Muscle layer of duodenum (tissue), 2 donors: ENCODE results near the gene SLC22A4.

Source experiments
- H3K27ac ChIP-seq: one replicate; pipeline ENCODE4 v1.7.0; 2013; ENCODE audit warnings: mild to moderate bottlenecking, low read length
- H3K27me3 ChIP-seq: one replicate; pipeline ENCODE4 v1.7.0; 2013; ENCODE audit warnings: low read depth, mild to moderate bottlenecking, control low read depth, low read length
- H3K36me3 ChIP-seq, 2 donors: one replicate each; pipeline ENCODE4 v1.7.0; 2013; ENCODE audit warnings: low read length in 2 of 2, control low read depth in 1 of 2, mild to moderate bottlenecking in 1 of 2; ENCODE audit not compliant: insufficient read depth in 2 of 2, control insufficient read depth in 1 of 2
- H3K4me1 ChIP-seq, 2 donors: one replicate each; pipeline ENCODE4 v1.7.0; 2013; ENCODE audit warnings: low read length in 2 of 2, mild to moderate bottlenecking in 2 of 2, control low read depth in 1 of 2, moderate library complexity in 1 of 2; ENCODE audit not compliant: insufficient read depth in 2 of 2, control insufficient read depth in 1 of 2
- H3K4me3 ChIP-seq, 2 donors: one replicate each; pipeline ENCODE4 v1.7.0; 2013; ENCODE audit warnings: low read length in 2 of 2, low read depth in 1 of 2, mild to moderate bottlenecking in 1 of 2
- H3K9me3 ChIP-seq, 2 donors: one replicate each; pipeline ENCODE4 v1.7.0; 2013; ENCODE audit warnings: low read length in 2 of 2, control low read depth in 1 of 2, mild to moderate bottlenecking in 1 of 2; ENCODE audit not compliant: control insufficient read depth in 1 of 2
- donor health status: healthy.

Gene SLC22A4

DNA sequence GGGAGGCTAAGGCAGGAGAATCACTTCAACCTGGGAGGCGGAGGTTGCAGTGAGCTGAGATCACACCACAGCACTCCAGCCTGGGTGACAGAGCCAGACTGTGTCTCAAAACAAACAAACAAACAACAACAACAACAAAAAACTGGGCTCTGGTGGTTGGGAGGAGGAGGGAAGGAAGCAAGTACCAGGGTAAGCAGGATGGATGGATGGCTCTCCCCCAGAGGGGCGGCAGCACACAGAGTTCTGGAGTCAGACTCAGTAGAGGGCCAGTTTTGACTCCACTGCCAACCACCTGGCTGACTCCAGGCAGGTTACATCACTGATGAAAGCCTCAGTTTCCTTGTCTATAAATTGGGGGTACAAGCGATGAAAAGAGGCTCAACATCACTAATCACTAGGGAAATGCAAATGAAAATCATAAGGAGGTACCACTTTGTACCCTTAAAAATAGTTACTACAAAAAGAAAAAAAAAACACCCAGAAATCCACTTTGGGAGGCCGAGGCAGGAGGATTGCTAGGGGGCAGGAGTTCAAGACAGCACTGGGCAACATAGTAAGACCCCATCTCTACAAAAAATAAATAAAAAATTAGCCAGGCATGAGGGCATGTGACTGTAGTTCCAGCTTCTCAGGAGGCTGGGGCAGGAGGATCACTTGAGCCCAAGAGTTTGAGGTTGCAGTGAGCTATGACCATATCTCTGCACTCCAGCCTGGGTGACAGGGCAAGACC, 3.2 kb downstream of the SLC22A4 start:
- H3K36me3 ChIP-seq, result peaks cover 0 to 8% of the 10 kb centered on the region in 2 donors
- H3K4me1 ChIP-seq, result peaks cover 5 to 13% of the 10 kb centered on the region in 2 donors
- no peak overlapping the region for H3K27ac ChIP-seq
- H3K9me3 ChIP-seq, result no peaks in the 10 kb centered on the region
- H3K27me3 ChIP-seq, result no peaks in the 10 kb centered on the region
- no peak overlapping the region for H3K4me3 ChIP-seq

DNA sequence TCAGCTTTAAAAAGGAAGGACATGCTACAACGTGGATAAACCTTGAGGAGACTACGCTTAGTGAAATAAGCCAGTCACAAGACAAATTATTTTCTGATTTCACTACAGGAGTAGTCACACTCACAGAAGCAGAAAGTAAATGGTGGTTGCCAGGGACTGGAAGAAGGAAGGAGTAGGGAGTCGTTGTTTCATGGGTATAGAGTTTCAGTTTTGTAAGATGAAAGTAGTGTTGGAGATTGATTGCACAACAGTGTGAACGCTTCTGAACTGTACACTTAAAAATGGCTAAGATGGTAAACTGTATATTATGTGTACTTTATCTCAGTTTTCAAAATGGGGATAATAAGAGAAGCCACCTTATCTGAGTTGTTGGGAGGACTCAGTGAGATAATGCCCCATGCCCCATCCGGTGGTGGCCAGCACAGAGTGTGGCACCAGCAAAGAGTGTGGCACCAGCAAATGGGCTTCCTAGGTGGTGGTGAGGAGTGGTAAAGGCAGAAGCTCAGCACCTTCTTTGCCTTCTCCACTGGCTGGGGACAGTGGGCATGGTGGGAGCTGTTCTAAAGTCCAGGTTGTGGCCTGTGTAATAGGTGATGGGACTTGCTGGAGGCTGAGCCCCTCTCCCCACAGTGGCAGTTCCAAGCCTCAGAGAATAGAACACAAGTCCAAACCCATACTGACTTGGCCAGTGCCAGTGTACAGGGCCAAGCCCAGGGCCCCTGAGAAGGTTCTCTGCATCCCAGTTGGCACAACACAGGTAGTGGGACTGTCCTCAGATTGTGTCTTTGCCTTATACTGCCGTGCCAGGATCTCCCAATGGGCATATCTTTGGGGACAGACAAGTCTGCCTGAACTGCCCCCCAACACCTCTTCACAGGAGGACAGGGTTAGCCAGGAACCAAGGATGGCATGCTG, 4.4 kb downstream of the SLC22A4 start:
- peaks cover 5 to 8% of the 10 kb centered on the region in 2 donors for H3K4me1 ChIP-seq
- H3K9me3 ChIP-seq, result no peaks in the 10 kb centered on the region
- no peak overlapping the region for H3K27ac ChIP-seq
- no peaks in the 10 kb centered on the region for H3K27me3 ChIP-seq
- H3K4me3 ChIP-seq, result no peak overlapping the region
- H3K36me3 ChIP-seq, result peaks cover 0 to 4% of the 10 kb centered on the region in 2 donors

DNA sequence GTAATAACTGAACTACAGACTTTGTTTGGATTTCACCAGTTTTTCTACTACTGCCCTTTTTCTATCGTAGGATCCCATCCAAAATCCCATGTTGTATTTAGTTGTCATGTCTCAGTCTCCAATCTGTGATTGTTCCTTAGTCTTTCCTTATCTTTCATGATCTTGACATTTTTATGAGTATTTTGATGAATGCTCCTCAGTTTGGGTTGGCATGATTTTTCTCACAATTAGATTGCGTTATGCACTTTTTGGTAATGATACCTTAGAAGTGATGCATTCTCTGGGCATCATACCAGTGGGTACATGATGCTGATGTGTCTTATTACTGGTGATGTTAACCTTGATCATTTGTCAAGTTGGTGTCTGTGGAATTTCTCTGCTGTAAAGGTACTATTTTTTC, 5.7 kb downstream of the SLC22A4 start:
- Histone ChIP-seq H3K27me3 (no peaks in the 10 kb centered on the region), H3K36me3 (no peaks in the 10 kb centered on the region), H3K4me1 (peaks cover 3 to 8% of the 10 kb centered on the region in 2 donors), H3K27ac (no peak overlapping the region), H3K9me3 (peaks cover 0 to 2% of the 10 kb centered on the region in 2 donors), H3K4me3 (no peak overlapping the region)

DNA sequence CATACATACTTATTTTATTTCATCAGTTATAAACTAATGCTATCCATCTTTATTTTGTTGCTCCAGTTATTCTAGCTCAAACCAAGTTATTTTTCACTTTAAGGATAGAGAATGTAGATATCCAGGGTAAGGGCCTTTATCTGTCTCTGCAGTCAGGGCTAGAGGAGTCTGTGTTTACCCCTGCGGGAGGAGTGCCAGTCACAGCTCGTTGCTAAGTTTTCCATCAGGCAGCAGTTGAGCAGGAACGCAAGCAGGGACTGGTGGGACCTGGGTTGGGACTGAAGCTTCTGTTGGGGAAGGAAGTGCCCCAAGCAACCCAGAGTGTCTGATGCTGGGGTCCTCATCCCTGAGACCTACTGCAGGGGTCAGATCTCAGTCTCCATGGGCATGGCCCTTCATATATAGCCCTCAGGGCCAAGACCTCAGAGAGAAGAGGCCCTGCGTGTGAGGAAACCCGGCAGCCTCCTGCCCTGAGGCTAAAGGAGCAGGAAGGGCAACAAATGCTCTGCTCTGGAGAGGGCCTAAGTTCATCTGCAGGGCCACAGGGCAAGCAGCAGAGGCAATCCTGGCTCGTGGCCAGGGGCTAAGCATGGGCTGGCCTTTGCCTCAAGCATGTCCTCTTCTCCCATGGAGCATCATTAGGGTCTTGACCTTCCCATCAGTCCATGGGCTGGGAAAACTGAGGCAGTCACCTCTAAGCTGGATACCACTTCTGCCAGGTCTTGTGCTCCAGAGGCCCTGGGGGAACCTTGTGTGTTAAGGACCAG, 6.6 kb downstream of the SLC22A4 start:
- Histone ChIP-seq H3K36me3 (no peaks in the 10 kb centered on the region), H3K27ac (no peak overlapping the region), H3K9me3 (peaks cover 0 to 9% of the 10 kb centered on the region in 2 donors), H3K4me3 (no peak overlapping the region), H3K4me1 (peaks cover 0 to 8% of the 10 kb centered on the region in 2 donors), H3K27me3 (no peaks in the 10 kb centered on the region)

DNA sequence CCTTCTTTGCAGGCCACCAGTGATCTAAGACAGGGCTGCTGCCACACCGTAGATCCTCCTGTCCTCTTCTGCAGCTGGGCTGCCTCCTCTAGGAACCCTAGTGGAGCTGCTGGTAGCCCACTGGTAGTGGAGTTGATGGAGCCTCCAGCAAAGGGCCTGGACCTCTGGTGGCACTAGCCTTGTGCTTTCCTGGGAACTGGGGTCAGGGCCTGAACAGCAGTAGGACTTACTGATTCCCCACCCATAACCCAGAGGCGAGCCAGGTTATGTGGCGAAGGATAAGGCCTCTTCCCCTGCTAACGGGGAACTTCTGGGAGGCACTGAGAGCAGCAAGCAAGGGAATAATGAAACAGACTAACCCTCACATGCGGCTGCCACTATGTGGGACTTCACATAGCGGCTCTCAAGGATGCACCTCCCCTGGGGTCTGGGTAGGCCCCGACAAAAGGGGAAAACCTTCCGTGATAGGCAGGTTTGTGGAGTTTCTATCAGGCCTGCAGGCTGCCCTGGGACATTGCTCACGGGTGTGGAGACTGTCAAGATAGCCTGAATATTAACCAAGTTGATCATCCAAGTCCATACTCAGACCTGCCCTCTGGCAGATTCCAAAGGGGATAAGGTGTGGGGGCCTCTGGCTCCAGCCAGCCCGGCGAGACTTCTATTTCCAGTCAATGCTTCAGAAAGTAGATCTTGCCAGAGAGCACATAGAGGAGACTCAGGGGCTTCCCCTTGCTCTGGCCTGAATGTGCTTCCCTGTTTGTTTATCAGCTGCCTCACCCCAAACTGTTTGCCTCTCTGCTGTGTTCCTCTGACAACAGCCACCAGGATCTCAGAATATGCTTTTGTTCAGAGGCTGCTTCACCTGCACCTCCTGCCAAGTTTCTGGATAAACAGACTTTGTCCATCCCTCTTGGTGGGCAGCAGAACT, 7.4 kb downstream of the SLC22A4 start:
- no peaks in the 10 kb centered on the region for H3K27me3 ChIP-seq
- peak overlapping the region; percentile 64 for H3K27ac ChIP-seq
- H3K36me3 ChIP-seq, result no peaks in the 10 kb centered on the region
- H3K4me3 ChIP-seq, result no peak overlapping the region
- H3K4me1 ChIP-seq, result peaks cover 0 to 8% of the 10 kb centered on the region in 2 donors
- H3K9me3 ChIP-seq, result peaks cover 0 to 12% of the 10 kb centered on the region in 2 donors

DNA sequence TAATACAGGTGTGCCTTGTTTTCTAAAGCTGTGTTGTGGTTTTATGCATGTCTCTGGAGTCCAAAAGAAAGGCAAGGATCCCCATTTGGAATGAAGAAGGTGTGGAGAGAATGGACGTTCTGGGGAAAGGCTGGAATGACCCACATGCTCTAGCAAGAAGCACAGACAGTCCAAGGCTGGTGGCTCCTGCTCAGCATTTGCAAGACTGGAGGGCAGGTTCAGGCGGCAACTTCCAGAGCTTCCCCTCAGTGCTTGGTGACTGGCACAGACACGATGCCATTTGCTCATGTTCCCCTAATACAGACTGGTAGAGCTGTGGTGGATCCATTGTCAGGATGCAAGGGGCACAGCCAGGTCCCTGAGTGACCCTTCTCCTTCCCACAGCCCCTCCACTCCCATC, 8.2 kb downstream of the SLC22A4 start:
- H3K27me3 ChIP-seq, result no peaks in the 10 kb centered on the region
- peaks cover 0 to 12% of the 10 kb centered on the region in 2 donors for H3K9me3 ChIP-seq
- H3K27ac ChIP-seq, result peak overlapping the region; percentile 53
- peaks cover 0 to 8% of the 10 kb centered on the region in 2 donors for H3K4me1 ChIP-seq
- no peak overlapping the region for H3K4me3 ChIP-seq
- H3K36me3 ChIP-seq, result no peaks in the 10 kb centered on the region

DNA sequence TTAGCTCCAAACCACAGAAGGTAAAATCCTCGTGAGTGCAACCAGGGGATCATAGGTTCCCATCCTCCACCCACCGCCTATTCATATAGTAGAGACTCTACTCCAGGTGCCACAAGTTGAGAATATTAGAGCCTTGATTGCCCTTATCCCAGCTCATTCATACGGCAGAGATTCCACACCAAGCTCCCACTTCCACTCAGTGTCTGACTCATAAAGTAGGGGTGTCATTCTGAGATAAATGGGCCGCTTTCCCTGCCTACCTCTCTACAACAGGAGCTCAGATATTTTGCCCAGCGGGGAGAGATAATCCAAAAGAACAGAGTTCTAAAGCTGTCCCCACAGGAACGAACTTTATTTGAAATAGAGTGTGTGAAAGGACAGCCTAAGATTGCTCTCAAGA, 9.4 kb downstream of the SLC22A4 start:
- H3K9me3 ChIP-seq, result peaks cover 0 to 12% of the 10 kb centered on the region in 2 donors
- H3K4me3 ChIP-seq, result no peak overlapping the region
- peaks cover 0 to 8% of the 10 kb centered on the region in 2 donors for H3K4me1 ChIP-seq
- H3K27ac ChIP-seq, result no peak overlapping the region
- H3K36me3 ChIP-seq, result no peaks in the 10 kb centered on the region
- H3K27me3 ChIP-seq, result no peaks in the 10 kb centered on the region

DNA sequence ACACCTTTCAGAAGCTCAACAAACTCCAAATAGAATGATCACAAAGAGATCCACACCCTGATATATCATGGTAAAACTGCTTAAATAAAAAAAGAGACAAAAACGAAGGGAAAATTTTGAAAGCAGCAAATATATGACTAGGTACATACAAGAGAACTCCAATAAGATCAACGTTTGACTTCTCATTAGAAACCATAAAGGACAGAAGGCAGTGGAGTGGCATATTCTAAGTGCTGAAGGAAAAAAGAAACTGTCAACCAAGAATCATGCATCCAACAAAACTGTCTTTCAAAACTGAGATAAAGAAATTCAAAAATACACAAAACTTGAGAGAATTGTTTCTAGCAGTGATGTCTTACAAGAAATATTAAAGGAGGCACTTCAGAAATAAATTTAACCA, 11.2 kb downstream of the SLC22A4 start:
- no peak overlapping the region for H3K4me3 ChIP-seq

DNA sequence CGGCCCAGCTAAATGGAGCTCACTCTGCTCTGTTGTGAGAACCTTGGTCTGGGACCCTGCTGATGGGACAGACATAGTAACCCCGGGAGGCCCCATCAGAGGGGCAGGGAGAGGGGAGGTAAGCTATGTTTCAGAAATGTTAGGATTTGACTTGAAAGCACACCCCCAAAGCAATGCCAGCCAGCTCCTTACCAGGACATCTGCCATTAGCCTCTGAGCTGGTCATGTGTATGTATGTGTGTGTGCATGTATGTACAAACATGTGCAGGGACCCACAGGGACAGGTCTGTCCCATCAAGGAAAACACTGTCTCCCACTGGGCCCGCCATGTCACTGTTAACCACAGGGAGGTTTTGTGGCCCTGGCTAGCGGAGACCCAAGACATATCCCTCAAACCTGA, 14.5 kb downstream of the SLC22A4 start:
- H3K36me3 ChIP-seq, result no peaks in the 10 kb centered on the region
- H3K27ac ChIP-seq, result no peak overlapping the region
- H3K4me1 ChIP-seq, result no peaks in the 10 kb centered on the region
- H3K4me3 ChIP-seq, result no peak overlapping the region
- peaks cover 0 to 12% of the 10 kb centered on the region in 2 donors for H3K9me3 ChIP-seq
- no peaks in the 10 kb centered on the region for H3K27me3 ChIP-seq

More for the DNA sequence above, 11.2 kb downstream of the SLC22A4 start:
- H3K9me3 ChIP-seq, result peaks cover 0 to 12% of the 10 kb centered on the region in 2 donors
- H3K27me3 ChIP-seq, result no peaks in the 10 kb centered on the region
- H3K36me3 ChIP-seq, result no peaks in the 10 kb centered on the region
- no peak overlapping the region for H3K27ac ChIP-seq
- peaks cover 0 to 8% of the 10 kb centered on the region in 2 donors for H3K4me1 ChIP-seq

DNA sequence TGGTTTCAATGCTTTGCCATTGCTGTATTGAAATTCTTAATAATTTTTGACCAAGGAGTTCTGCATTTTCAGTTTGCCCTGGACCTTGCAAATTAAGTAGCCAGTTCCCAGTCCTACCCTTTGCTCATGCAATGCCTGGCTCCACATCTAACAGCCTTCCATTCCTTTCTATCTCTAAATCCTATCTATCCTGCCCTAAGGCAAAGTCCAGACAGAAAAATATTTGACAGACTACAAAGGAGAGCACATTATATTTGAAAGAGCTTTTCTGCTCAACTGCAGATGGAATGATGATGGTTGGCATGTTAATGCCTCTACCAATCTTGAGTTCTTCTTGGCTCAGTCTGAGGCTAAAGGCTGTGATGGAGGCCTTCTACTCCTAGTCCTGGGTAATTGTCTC, 15.5 kb downstream of the SLC22A4 start:
- Histone ChIP-seq H3K27me3 (no peaks in the 10 kb centered on the region), H3K4me1 (no peaks in the 10 kb centered on the region), H3K27ac (no peak overlapping the region), H3K4me3 (no peak overlapping the region), H3K9me3 (peaks cover 0 to 12% of the 10 kb centered on the region in 2 donors), H3K36me3 (no peaks in the 10 kb centered on the region)
